Ovary (tissue), 9 donors: ENCODE results near the gene CRYAA. TPM values are rescaled to one million over a fixed set of nuclear protein-coding genes. Genes with fewer than 3 reads are reported as not detected.

Source experiments
- DNase-seq, 5 donors: peaks; one replicate each; pipeline ENCODE4 v3.0.0-alpha.2; 2019 to 2020
- H3K27ac ChIP-seq, 2 donors: fragments of 200-600 bp; one replicate each; pipeline versions ENCODE4 v1.5.1 to v1.8.0; 2019 to 2022
- H3K27me3 ChIP-seq: fragments of 200-600 bp; one replicate; pipeline ENCODE4 v1.8.0; 2022
- H3K36me3 ChIP-seq: fragments of 200-600 bp; sonication (generic); one replicate; pipeline ENCODE4 v1.5.1; 2019
- H3K4me1 ChIP-seq: one replicate; pipeline ENCODE4 v1.8.1; 2013; ENCODE audit warnings: mild to moderate bottlenecking, moderate library complexity; ENCODE audit not compliant: insufficient read depth
- H3K4me3 ChIP-seq: fragments of 200-600 bp; sonication (generic); one replicate; pipeline ENCODE4 v1.5.1; 2017
- H3K9me3 ChIP-seq, 2 donors: fragments of 200-600 bp in 1 of 2; sonication (generic) in 1 of 2; one replicate each; pipeline versions ENCODE4 v1.5.1 to v1.8.1; 2013 to 2019; ENCODE audit warnings: mild to moderate bottlenecking in 1 of 2, moderate library complexity in 1 of 2
- CTCF ChIP-seq, 3 donors: fragments of 450-650 bp in 2 of 3; fragments of 200-600 bp in 1 of 3; IDR thresholded peaks; one replicate each; pipeline versions ENCODE4 v1.5.1 to v1.8.0; 2016 to 2022; ENCODE audit warnings: antibody characterized with exemption in 3 of 3, mild to moderate bottlenecking in 1 of 3
- EP300 ChIP-seq: sonication (generic); formaldehyde crosslinking; IDR thresholded peaks from one replicate; pipeline ENCODE4 v1.6.1; 2017; ENCODE audit warnings: antibody characterized with exemption
- POLR2A ChIP-seq: fragments of 450-650 bp; IDR thresholded peaks from one replicate; pipeline ENCODE4 v1.6.1; 2017; ENCODE audit warnings: antibody characterized with exemption, mild to moderate bottlenecking, moderate library complexity
- WGBS, 3 donors: extraction: QIAGEN DNeasy Blood & Tissue Kit in 1 of 3; methylation state at CpG; one replicate each; pipeline versions ENCODE4 v1.1.5 to v1.1.7; 2013 to 2017; 5-methylcytosine and 5-hydroxymethylcytosine counted together
- intact Hi-C, 4 donors: fragments of 100-400 bp; cut with DNase I; formaldehyde crosslinking; loops; one replicate each; pipeline versions ENCODE4 v1.11.0 to v1.15.1; 2022 to 2023
- polyA plus RNA-seq, 2 donors: library from polyadenylated mRNA; stranded (reverse); fragments of 200-250 nt in 1 of 2; fragments of 350-450 nt in 1 of 2; fragmentation: Illumina TruSeq in 1 of 2; extraction: RNeasy Lipid Tissue Mini Kit (QIAGEN cat#74804) in 1 of 2; gene quantifications; one replicate each; pipeline ENCODE4 v1.2.3, GENCODE V29; 2013 to 2014
- total RNA-seq, 7 donors: library from RNA; depleted of rRNA in 2 of 7; stranded (reverse); fragments of >200 nt in 2 of 7; fragmentation: NEBNext Ultra II Directional in 3 of 7; extraction: Animal tissue kit (Norgen Biotek cat#: 25700) in 3 of 7; gene quantifications; one replicate each; pipeline versions ENCODE4 v1.1.0 to v1.2.4, GENCODE V29; 2016 to 2023
- donor health status: DM: no; HTN: no; CAD: no; lungs with moderate emphysema.
- donor health status: DM: no; HTN: no; CAD: no.
- donor health status: Bipolar disorder and iron deficiency.
- donor health status: DM: yes; HTN: yes; CAD: no.
- donor health status: DM: no; HTN: no; CAD: no.
- donor health status: DM: yes; HTN: yes; CAD: no.

Gene CRYAA
- total and polyA plus RNA-seq, 9 donors, result not detected

- Histone ChIP-seq H3K27me3 (no peaks in the 10 kb centered on the region), H3K27ac (no peak overlapping the region), H3K36me3 (no peaks in the 10 kb centered on the region), H3K9me3 (no peaks in the 10 kb centered on the region), H3K4me3 (no peak overlapping the region), H3K4me1 (no peaks in the 10 kb centered on the region)
- no peak for TF ChIP-seq CTCF (IDR thresholded peaks at IDR 0.05)
- TF ChIP-seq POLR2A, result no peak
- no peak for TF ChIP-seq EP300
- intact Hi-C loops, result no loop called here
- WGBS, 3 donors, result 87 to 90% (median 88%) methylated on average over 29 of the region's 29 CpGs
- DNase-seq, result peak in 1 of 5 donors; percentile 11
Observed at GRCh38 chr21:43208561-43209332, 39.9 kb downstream of the CRYAA start.

- Histone ChIP-seq H3K4me1 (no peaks in the 10 kb centered on the region), H3K36me3 (no peaks in the 10 kb centered on the region), H3K4me3 (no peak overlapping the region), H3K27ac (no peak overlapping the region), H3K9me3 (no peaks in the 10 kb centered on the region), H3K27me3 (no peaks in the 10 kb centered on the region)
- intact Hi-C loops, result no loop called here
- 78 to 86% (median 86%) methylated on average over 36 of the region's 36 CpGs for WGBS, 3 donors
- TF ChIP-seq EP300, result no peak
- no peak for TF ChIP-seq CTCF (IDR thresholded peaks at IDR 0.05)
- no peak for TF ChIP-seq POLR2A
- DNase-seq, result peak in 1 of 5 donors; percentile 13
Observed at GRCh38 chr21:43209575-43210453, 41.0 kb downstream of the CRYAA start.

DNA sequence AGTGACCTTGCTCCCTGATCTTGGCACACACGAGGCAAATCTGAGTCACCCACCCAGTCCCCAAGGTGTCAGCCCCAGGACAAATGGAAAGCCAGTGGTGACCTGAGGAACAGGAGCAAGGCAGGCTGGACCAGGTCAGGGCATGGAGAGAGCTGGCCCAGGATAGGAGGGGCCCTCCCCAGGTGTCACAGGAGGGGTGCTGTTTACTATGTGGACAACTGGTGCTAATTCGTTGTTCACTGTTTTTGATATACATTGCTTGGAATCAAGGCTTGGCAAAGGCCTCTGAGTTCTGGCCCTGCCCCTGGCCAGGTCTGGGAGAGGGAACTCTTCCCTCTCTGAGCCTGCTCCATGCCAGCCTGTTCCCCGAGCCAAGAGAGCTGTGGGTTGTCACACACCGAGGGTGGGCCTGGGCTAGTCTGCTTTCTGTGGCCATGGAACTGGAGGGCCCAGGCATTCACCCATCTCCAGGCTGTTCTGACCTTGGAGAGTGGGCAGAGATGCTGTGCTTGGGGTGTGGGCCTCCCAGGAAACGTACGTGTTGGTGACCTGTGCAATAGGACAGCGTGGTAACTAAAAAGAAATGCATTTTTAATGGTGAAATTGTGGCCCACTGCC lies 41.8 kb downstream of the CRYAA start:
- Histone ChIP-seq H3K36me3 (no peaks in the 10 kb centered on the region), H3K9me3 (no peaks in the 10 kb centered on the region), H3K4me1 (no peaks in the 10 kb centered on the region), H3K27ac (no peak overlapping the region), H3K4me3 (no peak overlapping the region), H3K27me3 (no peaks in the 10 kb centered on the region)
- intact Hi-C loops, result no loop called here
- TF ChIP-seq POLR2A, result no peak
- TF ChIP-seq CTCF (IDR thresholded peaks at IDR 0.05), result no peak
- 65 to 76% (median 72%) methylated on average over 7 of the region's 7 CpGs for WGBS, 3 donors
- DNase-seq, result peak in 1 of 5 donors; percentile 13

DNA sequence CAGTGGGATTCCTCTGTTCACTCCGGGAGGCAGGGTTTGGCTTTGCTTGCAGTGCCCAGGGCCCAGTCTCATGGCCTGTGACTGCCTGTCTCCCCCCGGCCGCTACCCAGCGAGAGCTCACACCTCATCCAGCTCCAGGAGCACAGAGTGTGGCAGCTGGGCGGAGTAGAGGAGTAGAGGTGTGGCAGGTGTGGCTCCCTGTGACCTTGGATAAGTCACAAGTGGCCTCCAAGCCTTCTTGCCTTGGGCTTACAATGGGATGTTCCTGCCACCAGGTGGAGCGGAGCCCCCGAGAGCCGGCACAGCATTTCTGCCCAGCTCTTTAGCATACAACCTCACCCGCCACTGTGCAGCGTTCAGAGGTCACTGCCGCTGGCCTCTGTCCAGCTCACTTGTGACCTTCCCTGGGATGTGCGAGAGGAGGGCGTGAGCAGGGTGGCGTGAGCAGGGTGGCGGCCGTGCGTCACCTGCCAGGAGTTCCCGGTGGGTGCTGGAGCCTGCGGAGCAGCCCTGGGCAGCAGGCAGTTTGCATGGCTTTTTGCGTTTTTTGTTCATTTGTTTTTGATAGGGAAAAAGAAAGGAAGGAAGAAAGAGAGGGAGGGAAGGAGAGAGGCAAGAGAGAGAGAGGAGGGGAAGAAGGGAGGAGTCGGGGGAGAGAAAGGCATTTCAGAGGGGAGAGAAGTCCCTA lies 42.4 kb downstream of the CRYAA start:
- H3K27me3 ChIP-seq, result no peaks in the 10 kb centered on the region
- TF ChIP-seq CTCF (IDR thresholded peaks at IDR 0.05) (peak in 1 of 3 donors; percentile 11), POLR2A (no peak)
- 42 to 64% (median 51%) methylated on average over 21 of the region's 21 CpGs for WGBS, 3 donors
- intact Hi-C loops, result no loop called here
- H3K27ac ChIP-seq, result no peak overlapping the region
- H3K4me3 ChIP-seq, result no peak overlapping the region
- H3K9me3 ChIP-seq, result no peaks in the 10 kb centered on the region
- H3K36me3 ChIP-seq, result no peaks in the 10 kb centered on the region
- DNase-seq, result peak in 2 of 5 donors; percentile 48 to 50
- no peaks in the 10 kb centered on the region for H3K4me1 ChIP-seq
